SK-N-SH (cell line): ENCODE data around the gene CLSTN2. TPM values are rescaled to one million over a fixed set of nuclear protein-coding genes. Genes with fewer than 3 reads are reported as not detected.

Experiments used
- CTCF ChIA-PET: fragments of 300-600, 350-600 bp; formaldehyde crosslinking; extraction: SDS; loops from one replicate; lab custom pipeline; 2021; lab: Yijun Ruan, JAX
- POLR2A ChIA-PET: fragments of 350-600 bp; sonication (Branson Sonifier 250); formaldehyde crosslinking; extraction: SDS; loops from one replicate; lab custom pipeline; 2020; ENCODE audit warnings: antibody characterized with exemption, inconsistent platforms; lab: Yijun Ruan, JAX
- DNase-seq: peaks from one replicate; pipeline ENCODE4 v3.0.0; 2012
- H2AFZ ChIP-seq: fragments of 200-600 bp; sonication (generic); 2 replicates; pipeline ENCODE4 v1.8.1; 2016; ENCODE audit warnings: antibody characterized with exemption, mild to moderate bottlenecking, low read depth
- H3F3A ChIP-seq: fragments of 200-600 bp; sonication (generic); replicated peaks from 2 replicates; pipeline ENCODE3; 2016; ENCODE audit warnings: antibody characterized with exemption, mild to moderate bottlenecking; ENCODE audit not compliant: insufficient read depth
- H3K27ac ChIP-seq, 2 experiments: fragments of 200-500 bp in 1 of 2; fragments of 200-600 bp in 1 of 2; sonication (Bioruptor generic) in 1 of 2; sonication (generic), shearing (Covaris generic) in 1 of 2; 2 replicates each; pipeline versions ENCODE4 v1.5.1 to v1.6.1; 2014 to 2016; ENCODE audit warnings: low read depth in 2 of 2, inconsistent platforms in 1 of 2, low read length in 1 of 2, mild to moderate bottlenecking in 1 of 2, mixed read lengths in 1 of 2
- H3K27me3 ChIP-seq: fragments of 200-600 bp; sonication (generic), shearing (Covaris generic); 2 replicates; pipeline ENCODE4 v1.6.1; 2016; ENCODE audit warnings: mixed run types; ENCODE audit not compliant: insufficient read depth
- H3K36me3 ChIP-seq, 2 experiments: fragments of 200-500 bp in 1 of 2; fragments of 200-600 bp in 1 of 2; sonication (Bioruptor generic) in 1 of 2; sonication (generic) in 1 of 2; replicated peaks in 1 of 2; 2 replicates each; pipeline versions ENCODE3 to v1.5.1; 2014 to 2016; ENCODE audit warnings: low read length in 1 of 2, mild to moderate bottlenecking in 1 of 2; ENCODE audit not compliant: insufficient read depth in 2 of 2, control insufficient read depth in 1 of 2
- H3K4me1 ChIP-seq, 2 experiments: fragments of 200-500 bp in 1 of 2; fragments of 200-600 bp in 1 of 2; sonication (Bioruptor generic) in 1 of 2; sonication (generic), shearing (Covaris generic) in 1 of 2; 2 replicates each; pipeline versions ENCODE4 v1.5.1 to v1.6.1; 2014 to 2016; ENCODE audit warnings: low read depth in 1 of 2, low read length in 1 of 2, mixed run types in 1 of 2; ENCODE audit not compliant: insufficient read depth in 2 of 2, control insufficient read depth in 1 of 2
- H3K4me2 ChIP-seq: fragments of 200-600 bp; sonication (generic), shearing (Covaris generic); 2 replicates; pipeline ENCODE4 v1.6.1; 2017; ENCODE audit warnings: mixed run types
- H3K4me3 ChIP-seq, 2 experiments: fragments of 200-500 bp in 1 of 2; fragments of 200-600 bp in 1 of 2; sonication (Bioruptor generic) in 1 of 2; sonication (generic), shearing (Covaris generic) in 1 of 2; 2 replicates each; pipeline versions ENCODE4 v1.5.1 to v1.8.1; 2014 to 2016; ENCODE audit warnings: low read depth in 2 of 2, inconsistent platforms in 1 of 2, low read length in 1 of 2, mild to moderate bottlenecking in 1 of 2, mixed read lengths in 1 of 2, moderate library complexity in 1 of 2
- H3K79me2 ChIP-seq: fragments of 200-600 bp; sonication (generic); 2 replicates; pipeline ENCODE4 v1.8.1; 2017; ENCODE audit warnings: mild to moderate bottlenecking; ENCODE audit not compliant: insufficient read depth
- H3K9ac ChIP-seq: fragments of 200-600 bp; sonication (generic); 2 replicates; pipeline ENCODE4 v1.6.1; 2017; ENCODE audit warnings: mixed run types
- H3K9me2 ChIP-seq: fragments of 200-600 bp; sonication (generic); 2 replicates; pipeline ENCODE4 v1.6.1; 2017; ENCODE audit warnings: mixed run types
- H3K9me3 ChIP-seq: fragments of 200-600 bp; sonication (generic); 2 replicates; pipeline ENCODE4 v1.6.1; 2017; ENCODE audit warnings: mixed run types, mild to moderate bottlenecking, moderate library complexity
- H4K20me1 ChIP-seq: fragments of 200-600 bp; sonication (generic); 2 replicates; pipeline ENCODE4 v1.6.1; 2017; ENCODE audit warnings: mild to moderate bottlenecking, mixed run types; ENCODE audit not compliant: insufficient read depth
- EP300 ChIP-seq, 2 experiments: IDR thresholded peaks; 2 replicates each; pipeline versions ENCODE4 v1.4.0 to v1.6.1; 2012; ENCODE audit warnings: borderline replicate concordance in 1 of 2, low read depth in 1 of 2, low read length in 1 of 2
- GABPA ChIP-seq: IDR thresholded peaks from 2 replicates; pipeline ENCODE4 v1.4.0; 2012; ENCODE audit warnings: low read depth, mild to moderate bottlenecking
- GATA2 ChIP-seq: sonication (generic); formaldehyde crosslinking; IDR thresholded peaks from 2 replicates; pipeline ENCODE4 v1.5.0; 2020; ENCODE audit warnings: mild to moderate bottlenecking, missing genetic modification reagents
- JUND ChIP-seq: IDR thresholded peaks from 2 replicates; pipeline ENCODE4 v1.4.0; 2012
- MEF2A ChIP-seq: IDR thresholded peaks from 2 replicates; pipeline ENCODE4 v1.4.0; 2012; ENCODE audit warnings: low read depth, borderline replicate concordance
- POLR2AphosphoS5 ChIP-seq: IDR thresholded peaks from 2 replicates; pipeline ENCODE4 v1.6.1; 2012; ENCODE audit warnings: low read depth, low read length
- RAD21 ChIP-seq: IDR thresholded peaks from 2 replicates; pipeline ENCODE4 v1.6.1; 2012; ENCODE audit warnings: mild to moderate bottlenecking, low read length
- RFX5 ChIP-seq: IDR thresholded peaks from 2 replicates; pipeline ENCODE4 v1.6.1; 2012; ENCODE audit warnings: mild to moderate bottlenecking, improper control_type of control experiment, low read length
- SIN3A ChIP-seq: IDR thresholded peaks from 2 replicates; pipeline ENCODE4 v1.6.1; 2012; ENCODE audit warnings: low read depth, mild to moderate bottlenecking, low read length, moderate library complexity, borderline replicate concordance
- TCF12 ChIP-seq: IDR thresholded peaks from 2 replicates; pipeline ENCODE4 v1.4.0; 2012
- USF2 ChIP-seq: fragments of 150-350 bp; IDR thresholded peaks from 2 replicates; pipeline ENCODE4 v1.6.1; 2017; ENCODE audit warnings: antibody characterized with exemption, low read length, low read depth, borderline replicate concordance
- YY1 ChIP-seq: IDR thresholded peaks from 2 replicates; pipeline ENCODE4 v1.4.0; 2012; ENCODE audit warnings: low read depth, mild to moderate bottlenecking
- WGBS: methylation state at CpG from one replicate; pipeline ENCODE4 v1.1.6; 2017; ENCODE audit warnings: low lambda C conversion rate; 5-methylcytosine and 5-hydroxymethylcytosine counted together
- polyA plus RNA-seq, 3 experiments: library from polyadenylated mRNA; depleted of rRNA; stranded (reverse); fragments of >200 nt; gene quantifications; 2 replicates each; pipeline ENCODE4 v1.2.3, GENCODE V29; 2012
- TF ChIP-seq, protein P1 (sequence below): fragments of 150-350 bp; IDR thresholded peaks from 2 replicates; pipeline ENCODE4 v1.6.1; 2016; ENCODE audit warnings: mild to moderate bottlenecking, low read depth, low read length
- TF ChIP-seq, protein P2 (sequence below): IDR thresholded peaks from 2 replicates; pipeline ENCODE4 v1.6.1; 2012; ENCODE audit warnings: mild to moderate bottlenecking, low read depth, low read length, moderate library complexity
- TF ChIP-seq, protein P3 (sequence below): IDR thresholded peaks from 2 replicates; pipeline ENCODE4 v1.4.0; 2012; ENCODE audit warnings: low read depth, borderline replicate concordance

CLSTN2 gene
- polyA plus RNA-seq, 1 of the 3 experiments (the other 2 are of a cell fraction): 0.02 TPM

- Histone ChIP-seq H3K27ac (no peak overlapping the region), H3K4me3 (no peak overlapping the region), H3F3A (no peaks in the 10 kb centered on the region), H3K36me3 (no peaks in the 10 kb centered on the region), H3K9ac (no peak overlapping the region), H3K4me1 (no peaks in the 10 kb centered on the region), H2AFZ (no peak overlapping the region), H3K9me2 (no peaks in the 10 kb centered on the region), H3K27me3 (no peaks in the 10 kb centered on the region), H3K79me2 (no peaks in the 10 kb centered on the region), H4K20me1 (no peaks in the 10 kb centered on the region), H3K4me2 (no peak overlapping the region), H3K9me3 (no peaks in the 10 kb centered on the region)
- ChIA-PET POLR2A (no interaction called here), CTCF (interaction anchor here (0.9 kb wide), 1 partner anchor 17 kb away, joined by 3 read pairs; no protein-coding TSS in a partner anchor)
- TF ChIP-seq TCF12 (no peak), SIN3A (no peak), GATA2 (CRISPR knock-in tag) (no peak)
- TF ChIP-seq, protein P1, sequence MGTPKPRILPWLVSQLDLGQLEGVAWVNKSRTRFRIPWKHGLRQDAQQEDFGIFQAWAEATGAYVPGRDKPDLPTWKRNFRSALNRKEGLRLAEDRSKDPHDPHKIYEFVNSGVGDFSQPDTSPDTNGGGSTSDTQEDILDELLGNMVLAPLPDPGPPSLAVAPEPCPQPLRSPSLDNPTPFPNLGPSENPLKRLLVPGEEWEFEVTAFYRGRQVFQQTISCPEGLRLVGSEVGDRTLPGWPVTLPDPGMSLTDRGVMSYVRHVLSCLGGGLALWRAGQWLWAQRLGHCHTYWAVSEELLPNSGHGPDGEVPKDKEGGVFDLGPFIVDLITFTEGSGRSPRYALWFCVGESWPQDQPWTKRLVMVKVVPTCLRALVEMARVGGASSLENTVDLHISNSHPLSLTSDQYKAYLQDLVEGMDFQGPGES: no peak
- 58% methylated on average over 3 of the region's 3 CpGs for WGBS
- no peak for DNase-seq
These were observed 349.4 kb downstream of the CLSTN2 start for GRCh38 chr3:140284372-140284771.

DNA sequence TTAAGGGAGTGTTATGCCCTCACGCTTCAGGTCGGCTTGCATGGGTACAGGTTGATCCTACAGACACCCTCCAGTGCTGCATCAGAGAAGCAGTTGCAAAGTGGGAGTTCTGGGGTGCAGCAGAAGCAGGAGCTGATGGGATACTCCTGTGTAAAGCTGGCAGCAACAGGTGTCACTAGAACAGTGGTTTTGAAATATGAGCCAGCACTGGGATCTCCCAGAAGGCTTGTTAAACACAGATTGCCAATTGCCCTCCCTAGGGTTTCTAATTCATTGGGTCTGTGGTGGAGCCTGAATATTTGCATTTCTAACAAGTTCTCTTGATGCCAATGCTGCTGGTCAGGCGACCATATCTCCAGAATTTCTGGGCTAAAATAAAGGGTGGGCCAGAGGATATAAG, 350.4 kb downstream of the CLSTN2 start:
- Histone ChIP-seq H3K4me1 (no peaks in the 10 kb centered on the region), H3K4me2 (no peak overlapping the region), H3K9me3 (no peaks in the 10 kb centered on the region), H3K9me2 (no peaks in the 10 kb centered on the region), H3K79me2 (no peaks in the 10 kb centered on the region), H3K9ac (no peak overlapping the region), H3K27ac (no peak overlapping the region), H2AFZ (no peak overlapping the region), H3K4me3 (no peak overlapping the region), H4K20me1 (no peaks in the 10 kb centered on the region)
- CTCF ChIA-PET: no interaction called here
- no peak for DNase-seq
- TF ChIP-seq, protein P2, sequence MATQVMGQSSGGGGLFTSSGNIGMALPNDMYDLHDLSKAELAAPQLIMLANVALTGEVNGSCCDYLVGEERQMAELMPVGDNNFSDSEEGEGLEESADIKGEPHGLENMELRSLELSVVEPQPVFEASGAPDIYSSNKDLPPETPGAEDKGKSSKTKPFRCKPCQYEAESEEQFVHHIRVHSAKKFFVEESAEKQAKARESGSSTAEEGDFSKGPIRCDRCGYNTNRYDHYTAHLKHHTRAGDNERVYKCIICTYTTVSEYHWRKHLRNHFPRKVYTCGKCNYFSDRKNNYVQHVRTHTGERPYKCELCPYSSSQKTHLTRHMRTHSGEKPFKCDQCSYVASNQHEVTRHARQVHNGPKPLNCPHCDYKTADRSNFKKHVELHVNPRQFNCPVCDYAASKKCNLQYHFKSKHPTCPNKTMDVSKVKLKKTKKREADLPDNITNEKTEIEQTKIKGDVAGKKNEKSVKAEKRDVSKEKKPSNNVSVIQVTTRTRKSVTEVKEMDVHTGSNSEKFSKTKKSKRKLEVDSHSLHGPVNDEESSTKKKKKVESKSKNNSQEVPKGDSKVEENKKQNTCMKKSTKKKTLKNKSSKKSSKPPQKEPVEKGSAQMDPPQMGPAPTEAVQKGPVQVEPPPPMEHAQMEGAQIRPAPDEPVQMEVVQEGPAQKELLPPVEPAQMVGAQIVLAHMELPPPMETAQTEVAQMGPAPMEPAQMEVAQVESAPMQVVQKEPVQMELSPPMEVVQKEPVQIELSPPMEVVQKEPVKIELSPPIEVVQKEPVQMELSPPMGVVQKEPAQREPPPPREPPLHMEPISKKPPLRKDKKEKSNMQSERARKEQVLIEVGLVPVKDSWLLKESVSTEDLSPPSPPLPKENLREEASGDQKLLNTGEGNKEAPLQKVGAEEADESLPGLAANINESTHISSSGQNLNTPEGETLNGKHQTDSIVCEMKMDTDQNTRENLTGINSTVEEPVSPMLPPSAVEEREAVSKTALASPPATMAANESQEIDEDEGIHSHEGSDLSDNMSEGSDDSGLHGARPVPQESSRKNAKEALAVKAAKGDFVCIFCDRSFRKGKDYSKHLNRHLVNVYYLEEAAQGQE: no peak
- TF ChIP-seq RAD21 (no peak), MEF2A (no peak), YY1 (no peak), SIN3A (no peak), RFX5 (no peak), GATA2 (CRISPR knock-in tag) (no peak), EP300 (IDR thresholded peaks at IDR 0.05; ENCODE audit: borderline replicate concordance in 1 of 2, low read depth in 1 of 2, low read length in 1 of 2) (no peak), JUND (no peak), USF2 (no peak), GABPA (no peak), POLR2AphosphoS5 (no peak)
- TF ChIP-seq, protein P3, sequence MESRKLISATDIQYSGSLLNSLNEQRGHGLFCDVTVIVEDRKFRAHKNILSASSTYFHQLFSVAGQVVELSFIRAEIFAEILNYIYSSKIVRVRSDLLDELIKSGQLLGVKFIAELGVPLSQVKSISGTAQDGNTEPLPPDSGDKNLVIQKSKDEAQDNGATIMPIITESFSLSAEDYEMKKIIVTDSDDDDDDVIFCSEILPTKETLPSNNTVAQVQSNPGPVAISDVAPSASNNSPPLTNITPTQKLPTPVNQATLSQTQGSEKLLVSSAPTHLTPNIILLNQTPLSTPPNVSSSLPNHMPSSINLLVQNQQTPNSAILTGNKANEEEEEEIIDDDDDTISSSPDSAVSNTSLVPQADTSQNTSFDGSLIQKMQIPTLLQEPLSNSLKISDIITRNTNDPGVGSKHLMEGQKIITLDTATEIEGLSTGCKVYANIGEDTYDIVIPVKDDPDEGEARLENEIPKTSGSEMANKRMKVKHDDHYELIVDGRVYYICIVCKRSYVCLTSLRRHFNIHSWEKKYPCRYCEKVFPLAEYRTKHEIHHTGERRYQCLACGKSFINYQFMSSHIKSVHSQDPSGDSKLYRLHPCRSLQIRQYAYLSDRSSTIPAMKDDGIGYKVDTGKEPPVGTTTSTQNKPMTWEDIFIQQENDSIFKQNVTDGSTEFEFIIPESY: no peak
- TF ChIP-seq, all 33 proteins: peak for 0
- Histone ChIP-seq H3K27me3 (no peaks in the 10 kb centered on the region), H3F3A (no peaks in the 10 kb centered on the region), H3K36me3 (no peaks in the 10 kb centered on the region)
- 36% methylated on average over 3 of the region's 3 CpGs for WGBS
- POLR2A ChIA-PET: no interaction called here
